HCT116 (cell line): ENCODE measurements around the gene GRIP2. TPM values are rescaled to one million over a fixed set of nuclear protein-coding genes. Genes with fewer than 3 reads are reported as not detected.

Source experiments
- ATAC-seq: fragments of 200-7000 bp; cut with Tn5 transposase; 2 replicates; pipeline ENCODE4 v1.9.1; 2020; ENCODE audit warnings: mild to moderate bottlenecking, moderate library complexity
- BruUV-seq: library from RNA; stranded (reverse); fragments of 400-500 nt; replicated peaks from 2 replicates; lab custom pipeline; 2021; lab: Mats Ljungman, UMichigan
- CTCF ChIA-PET: fragments of 300-600 bp; sonication (Branson Sonifier 250); formaldehyde crosslinking; loops from one replicate; lab custom pipeline; 2021; ENCODE audit warnings: antibody characterized with exemption; lab: Charles Lee
- POLR2A ChIA-PET: fragments of 300-600, 350-600 bp; sonication (Branson Sonifier 250); formaldehyde crosslinking; loops from one replicate; lab custom pipeline; 2021; ENCODE audit warnings: antibody characterized with exemption; lab: Charles Lee
- RAD21 ChIA-PET, 2 experiments: fragments of 300-600 bp; sonication (Branson Sonifier 250); formaldehyde crosslinking; loops; one replicate each; lab custom pipeline; 2023; ENCODE audit warnings: low total read pairs in 2 of 2; ENCODE audit not compliant: uncharacterized antibody in 2 of 2, unreplicated experiment in 2 of 2, low non-redundant PET in 1 of 2; lab: Charles Lee
- DNase-seq: peaks from one replicate; pipeline ENCODE4 v3.0.0-alpha.2; 2010; ENCODE audit warnings: low read depth, low spot score
- H2AFZ ChIP-seq: fragments of 200-600 bp; shearing (Covaris generic), sonication (generic); 2 replicates; pipeline ENCODE4 v1.6.1; 2017; ENCODE audit warnings: low read depth, mixed run types, mixed read lengths, antibody characterized with exemption, low read length; ENCODE audit not compliant: poor library complexity, severe bottlenecking
- H3K27ac ChIP-seq: 2 replicates; pipeline ENCODE4 v1.5.1; 2012; ENCODE audit warnings: low read depth, low read length
- H3K27me3 ChIP-seq: fragments of 200-600 bp; sonication (generic); 2 replicates; pipeline ENCODE4 v1.6.1; 2016; ENCODE audit warnings: mixed run types, low read length, mixed read lengths; ENCODE audit not compliant: insufficient read depth
- H3K36me3 ChIP-seq, 2 experiments: fragments of 200-500 bp in 1 of 2; fragments of 200-600 bp in 1 of 2; sonication (Bioruptor generic) in 1 of 2; sonication (generic) in 1 of 2; 2 replicates each; pipeline versions ENCODE4 v1.5.1 to v1.6.1; 2014 to 2016; ENCODE audit warnings: low read length in 2 of 2, inconsistent platforms in 1 of 2, mixed read lengths in 1 of 2, mixed run types in 1 of 2; ENCODE audit not compliant: insufficient read depth in 2 of 2, control insufficient read depth in 1 of 2
- H3K4me1 ChIP-seq, 2 experiments: fragments of 200-600 bp in 1 of 2; sonication (generic) in 1 of 2; 2 replicates each; pipeline versions ENCODE4 v1.5.1 to v1.6.1; 2012 to 2017; ENCODE audit warnings: low read length in 2 of 2, inconsistent platforms in 1 of 2, mild to moderate bottlenecking in 1 of 2, mixed read lengths in 1 of 2, mixed run types in 1 of 2, moderate library complexity in 1 of 2; ENCODE audit not compliant: insufficient read depth in 2 of 2, control insufficient read depth in 1 of 2
- H3K4me2 ChIP-seq: fragments of 200-600 bp; sonication (generic); 2 replicates; pipeline ENCODE4 v1.6.1; 2017; ENCODE audit warnings: mixed run types, low read length, mixed read lengths
- H3K4me3 ChIP-seq, 2 experiments: fragments of 200-600 bp in 1 of 2; sonication (generic) in 1 of 2; replicated peaks in 1 of 2; 2 replicates each; pipeline ENCODE4 v1.5.1; 2011 to 2016; ENCODE audit warnings: low read length in 2 of 2, control low read depth in 1 of 2, low read depth in 1 of 2, mild to moderate bottlenecking in 1 of 2, mixed read lengths in 1 of 2, mixed run types in 1 of 2
- H3K79me2 ChIP-seq: fragments of 200-600 bp; sonication (generic); 2 replicates; pipeline ENCODE4 v1.6.1; 2017; ENCODE audit warnings: mild to moderate bottlenecking, mixed run types, low read length, moderate library complexity, mixed read lengths; ENCODE audit not compliant: insufficient read depth
- H3K9ac ChIP-seq: fragments of 200-600 bp; sonication (generic); 2 replicates; pipeline ENCODE4 v1.6.1; 2016; ENCODE audit warnings: low read length, mixed read lengths
- H3K9me2 ChIP-seq: fragments of 200-600 bp; sonication (generic), shearing (Covaris generic); 2 replicates; pipeline ENCODE4 v1.6.1; 2017; ENCODE audit warnings: mixed run types, mild to moderate bottlenecking, moderate library complexity; ENCODE audit not compliant: insufficient read depth
- H3K9me3 ChIP-seq, 2 experiments: fragments of 200-500 bp in 1 of 2; fragments of 200-600 bp in 1 of 2; sonication (Bioruptor generic) in 1 of 2; sonication (generic) in 1 of 2; 2 replicates each; pipeline ENCODE4 v1.6.1; 2014 to 2017; ENCODE audit warnings: low read length in 2 of 2, mixed read lengths in 2 of 2, inconsistent platforms in 1 of 2, low read depth in 1 of 2, mild to moderate bottlenecking in 1 of 2, mixed run types in 1 of 2, moderate library complexity in 1 of 2; ENCODE audit not compliant: control insufficient read depth in 1 of 2, insufficient read depth in 1 of 2
- H4K20me1 ChIP-seq: fragments of 200-600 bp; sonication (generic), shearing (Covaris generic); 2 replicates; pipeline ENCODE4 v1.6.1; 2017; ENCODE audit warnings: mixed run types, mild to moderate bottlenecking, moderate library complexity; ENCODE audit not compliant: insufficient read depth
- CBX3 ChIP-seq: IDR thresholded peaks from 2 replicates; pipeline ENCODE4 v1.6.1; 2012; ENCODE audit warnings: low read depth
- CEBPB ChIP-seq: IDR thresholded peaks from 2 replicates; pipeline ENCODE4 v1.6.1; 2012; ENCODE audit warnings: low read depth
- ELF1 ChIP-seq: IDR thresholded peaks from 2 replicates; pipeline ENCODE4 v1.6.1; 2012; ENCODE audit warnings: low read depth, borderline replicate concordance
- EZH2 ChIP-seq: fragments of 200-600 bp; sonication (generic); IDR thresholded peaks from 2 replicates; pipeline ENCODE4 v1.6.1; 2017; ENCODE audit warnings: antibody characterized with exemption, mixed run types
- EZH2phosphoT487 ChIP-seq: fragments of 200-600 bp; IDR thresholded peaks from 2 replicates; pipeline ENCODE4 v1.6.1; 2018; ENCODE audit warnings: antibody characterized with exemption, borderline replicate concordance
- FOSL1 ChIP-seq: IDR thresholded peaks from 2 replicates; pipeline ENCODE4 v1.6.1; 2012; ENCODE audit warnings: low read depth
- JUND ChIP-seq: IDR thresholded peaks from 2 replicates; pipeline ENCODE4 v1.6.1; 2012
- MAX ChIP-seq: IDR thresholded peaks from 2 replicates; pipeline ENCODE4 v1.6.1; 2012
- POLR2AphosphoS5 ChIP-seq: IDR thresholded peaks from 2 replicates; pipeline ENCODE4 v1.6.1; 2011; ENCODE audit warnings: mild to moderate bottlenecking, low read depth, low read length, moderate library complexity
- REST ChIP-seq: IDR thresholded peaks from 2 replicates; pipeline ENCODE4 v1.6.1; 2012; ENCODE audit warnings: low read depth
- SIN3A ChIP-seq: IDR thresholded peaks from 2 replicates; pipeline ENCODE4 v1.6.1; 2012; ENCODE audit warnings: low read depth
- SP1 ChIP-seq: IDR thresholded peaks from 2 replicates; pipeline ENCODE4 v1.6.1; 2012; ENCODE audit warnings: low read depth
- ZBTB33 ChIP-seq: IDR thresholded peaks from 2 replicates; pipeline ENCODE4 v1.6.1; 2011; ENCODE audit warnings: mild to moderate bottlenecking, low read length, moderate library complexity; ENCODE audit not compliant: insufficient replicate concordance; ENCODE audit errors: extremely low read depth
- ZFX ChIP-seq: fragments of 450-650 bp; IDR thresholded peaks from 2 replicates; pipeline ENCODE4 v1.6.1; 2017
- ZNF274 ChIP-seq: fragments of 200-500 bp; sonication (Bioruptor generic); IDR thresholded peaks from 2 replicates; pipeline ENCODE4 v1.6.1; 2014; ENCODE audit warnings: mild to moderate bottlenecking, low read depth, low read length, inconsistent platforms
- intact Hi-C: fragments of 100-400 bp; cut with micrococcal nuclease; formaldehyde crosslinking; loops from 2 replicates; pipeline ENCODE4 v1.10.0; 2022
- total RNA-seq: library from RNA; stranded (reverse); gene quantifications from one replicate; pipeline ENCODE4 v1.2.1, GENCODE V29; 2021; ENCODE audit not compliant: unreplicated experiment
- TF ChIP-seq, protein P1 (sequence below): IDR thresholded peaks from 2 replicates; pipeline ENCODE4 v1.6.1; 2012
- TF ChIP-seq, protein P2 (sequence below), 3 experiments: fragments of 200-600 bp in 1 of 3; sonication (generic) in 1 of 3; IDR thresholded peaks in 2 of 3; conservative IDR thresholded peaks in 1 of 3; 2 replicates each; pipeline ENCODE4 v1.5.1; 2012 to 2017; ENCODE audit warnings: low read depth in 2 of 3, low read length in 2 of 3, antibody characterized with exemption in 1 of 3, borderline replicate concordance in 1 of 3, control low read depth in 1 of 3, mild to moderate bottlenecking in 1 of 3, mixed read lengths in 1 of 3, mixed run types in 1 of 3, moderate library complexity in 1 of 3; ENCODE audit not compliant: insufficient read depth in 1 of 3

The GRIP2 gene
- total RNA-seq, 1 experiment from 2014 or later = 0.34 TPM

GRCh38 chr3:14562121-14562890, 22.2 kb upstream of the GRIP2 start:
- Histone ChIP-seq H3K4me2 (no peak overlapping the region), H3K9me2 (no peaks in the 10 kb centered on the region), H3K36me3 (no peaks in the 10 kb centered on the region), H3K9me3 (no peaks in the 10 kb centered on the region), H2AFZ (no peak overlapping the region), H3K27me3 (no peaks in the 10 kb centered on the region; the same call in 1 of the 2 replicates), H3K27ac (no peak overlapping the region), H3K9ac (no peak overlapping the region), H3K4me3 (no peak overlapping the region), H4K20me1 (no peaks in the 10 kb centered on the region), H3K79me2 (no peaks in the 10 kb centered on the region), H3K4me1 (no peaks in the 10 kb centered on the region)
- TF ChIP-seq ZFX = no peak
- TF ChIP-seq ELF1 = no peak
- TF ChIP-seq JUND = no peak
- no peak for TF ChIP-seq CBX3
- TF ChIP-seq SIN3A = no peak
- TF ChIP-seq EZH2 = no peak
- TF ChIP-seq REST = no peak
- TF ChIP-seq MAX = no peak
- no peak for TF ChIP-seq SP1
- TF ChIP-seq, protein P1, sequence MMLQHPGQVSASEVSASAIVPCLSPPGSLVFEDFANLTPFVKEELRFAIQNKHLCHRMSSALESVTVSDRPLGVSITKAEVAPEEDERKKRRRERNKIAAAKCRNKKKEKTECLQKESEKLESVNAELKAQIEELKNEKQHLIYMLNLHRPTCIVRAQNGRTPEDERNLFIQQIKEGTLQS = no peak
- no peak for TF ChIP-seq EZH2phosphoT487
- no peak for TF ChIP-seq FOSL1
- TF ChIP-seq POLR2AphosphoS5 = no peak
- TF ChIP-seq, protein P2, sequence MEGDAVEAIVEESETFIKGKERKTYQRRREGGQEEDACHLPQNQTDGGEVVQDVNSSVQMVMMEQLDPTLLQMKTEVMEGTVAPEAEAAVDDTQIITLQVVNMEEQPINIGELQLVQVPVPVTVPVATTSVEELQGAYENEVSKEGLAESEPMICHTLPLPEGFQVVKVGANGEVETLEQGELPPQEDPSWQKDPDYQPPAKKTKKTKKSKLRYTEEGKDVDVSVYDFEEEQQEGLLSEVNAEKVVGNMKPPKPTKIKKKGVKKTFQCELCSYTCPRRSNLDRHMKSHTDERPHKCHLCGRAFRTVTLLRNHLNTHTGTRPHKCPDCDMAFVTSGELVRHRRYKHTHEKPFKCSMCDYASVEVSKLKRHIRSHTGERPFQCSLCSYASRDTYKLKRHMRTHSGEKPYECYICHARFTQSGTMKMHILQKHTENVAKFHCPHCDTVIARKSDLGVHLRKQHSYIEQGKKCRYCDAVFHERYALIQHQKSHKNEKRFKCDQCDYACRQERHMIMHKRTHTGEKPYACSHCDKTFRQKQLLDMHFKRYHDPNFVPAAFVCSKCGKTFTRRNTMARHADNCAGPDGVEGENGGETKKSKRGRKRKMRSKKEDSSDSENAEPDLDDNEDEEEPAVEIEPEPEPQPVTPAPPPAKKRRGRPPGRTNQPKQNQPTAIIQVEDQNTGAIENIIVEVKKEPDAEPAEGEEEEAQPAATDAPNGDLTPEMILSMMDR (IDR thresholded peaks at IDR 0.05 in 2 of 3, conservative IDR thresholded peaks at IDR 0.05 in 1 of 3; ENCODE audit: borderline replicate concordance in 1 of 3, insufficient read depth in 1 of 3, low read depth in 2 of 3, low read length in 2 of 3) = no peak
- TF ChIP-seq CEBPB = no peak
- no peak for TF ChIP-seq ZNF274
- no peak for TF ChIP-seq ZBTB33
- intact Hi-C loops = no loop called here
- no peak for ATAC-seq
- DNase-seq = no peak
- ChIA-PET POLR2A (no interaction called here), CTCF (no interaction called here), RAD21 (no interaction called here)
- BruUV-seq = no TSS peak
